DOHH2 (cell line): Measurements from ENCODE around the gene KIAA1549.

Source experiments
- H3F3A ChIP-seq: fragments of 200-600 bp; sonication (generic), shearing (Covaris generic); 2 replicates; pipeline ENCODE4 v1.6.0; 2016; ENCODE audit warnings: antibody characterized with exemption, mild to moderate bottlenecking; ENCODE audit not compliant: control insufficient read depth, insufficient read depth
- H3K27ac ChIP-seq: fragments of 200-600 bp; sonication (generic); 2 replicates; pipeline ENCODE4 v1.5.1; 2014; ENCODE audit warnings: low read depth, mild to moderate bottlenecking, low read length, moderate library complexity
- H3K27me3 ChIP-seq: fragments of 200-600 bp; sonication (generic); 2 replicates; pipeline ENCODE4 v1.6.1; 2014; ENCODE audit warnings: mild to moderate bottlenecking, low read length, mixed read lengths; ENCODE audit not compliant: control insufficient read depth
- H3K36me3 ChIP-seq: fragments of 200-600 bp; sonication (generic); 2 replicates; pipeline ENCODE4 v1.6.1; 2014; ENCODE audit warnings: mild to moderate bottlenecking, low read length, moderate library complexity, mixed read lengths; ENCODE audit not compliant: control insufficient read depth
- H3K4me1 ChIP-seq: fragments of 200-600 bp; sonication (generic); 2 replicates; pipeline ENCODE4 v1.6.1; 2014; ENCODE audit warnings: mild to moderate bottlenecking, low read length, mixed read lengths; ENCODE audit not compliant: control insufficient read depth
- H3K4me2 ChIP-seq: fragments of 200-600 bp; sonication (generic); 2 replicates; pipeline ENCODE4 v1.6.0; 2014; ENCODE audit warnings: mild to moderate bottlenecking, low read length, moderate library complexity
- H3K4me3 ChIP-seq: fragments of 200-600 bp; sonication (generic); 2 replicates; pipeline ENCODE4 v1.5.1; 2014; ENCODE audit warnings: mild to moderate bottlenecking, low read length, mixed read lengths
- H3K79me2 ChIP-seq: fragments of 200-600 bp; sonication (generic); 2 replicates; pipeline ENCODE4 v1.6.1; 2014; ENCODE audit warnings: mild to moderate bottlenecking, low read length, mixed read lengths; ENCODE audit not compliant: control insufficient read depth
- H3K9me2 ChIP-seq: fragments of 200-600 bp; sonication (generic); replicated peaks from 2 replicates; pipeline ENCODE4 v1.6.1; 2014; ENCODE audit warnings: mild to moderate bottlenecking, low read length, mixed read lengths; ENCODE audit not compliant: control insufficient read depth
- H3K9me3 ChIP-seq: fragments of 200-600 bp; sonication (generic); 2 replicates; pipeline ENCODE4 v1.6.1; 2014; ENCODE audit warnings: antibody characterized with exemption, low read length, mixed read lengths; ENCODE audit not compliant: control insufficient read depth, insufficient read depth
- H4K20me1 ChIP-seq: fragments of 200-600 bp; sonication (generic); 2 replicates; pipeline ENCODE4 v1.6.0; 2014; ENCODE audit warnings: low read depth, mild to moderate bottlenecking, antibody characterized with exemption, low read length, moderate library complexity; ENCODE audit not compliant: control insufficient read depth, insufficient read depth
- EZH2phosphoT487 ChIP-seq: fragments of 200-600 bp; sonication (generic); IDR thresholded peaks from 2 replicates; pipeline ENCODE4 v1.6.1; 2017; ENCODE audit warnings: borderline replicate concordance, mild to moderate bottlenecking, antibody characterized with exemption, low read length, moderate library complexity, mixed read lengths
- TF ChIP-seq, protein P1 (sequence below): fragments of 200-600 bp; sonication (generic); IDR thresholded peaks from one replicate; pipeline ENCODE4 v1.5.1; 2014; ENCODE audit warnings: antibody characterized with exemption, mild to moderate bottlenecking, low read depth, low read length; ENCODE audit not compliant: poor library complexity, severe bottlenecking

Gene KIAA1549

DNA sequence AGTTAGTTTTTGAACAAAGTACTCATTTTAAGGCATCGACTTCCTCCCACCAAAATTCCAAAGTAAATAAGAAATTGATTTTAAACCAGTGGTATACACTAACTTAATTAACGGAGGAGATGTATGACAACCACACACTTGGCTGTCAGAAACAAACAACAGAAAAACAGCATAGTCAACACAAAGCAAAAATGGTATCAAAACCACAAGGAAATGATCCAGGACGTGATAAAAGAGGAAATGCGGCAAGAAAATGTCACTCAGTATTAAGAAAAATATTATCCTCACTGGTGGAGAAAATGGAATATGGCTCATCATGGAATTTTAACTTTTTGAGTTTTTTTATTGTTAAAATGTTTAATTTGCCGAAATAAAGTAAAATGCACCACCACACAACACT, 17.5 kb downstream of the KIAA1549 start:
- TF ChIP-seq EZH2phosphoT487 = no peak
- TF ChIP-seq, protein P1, sequence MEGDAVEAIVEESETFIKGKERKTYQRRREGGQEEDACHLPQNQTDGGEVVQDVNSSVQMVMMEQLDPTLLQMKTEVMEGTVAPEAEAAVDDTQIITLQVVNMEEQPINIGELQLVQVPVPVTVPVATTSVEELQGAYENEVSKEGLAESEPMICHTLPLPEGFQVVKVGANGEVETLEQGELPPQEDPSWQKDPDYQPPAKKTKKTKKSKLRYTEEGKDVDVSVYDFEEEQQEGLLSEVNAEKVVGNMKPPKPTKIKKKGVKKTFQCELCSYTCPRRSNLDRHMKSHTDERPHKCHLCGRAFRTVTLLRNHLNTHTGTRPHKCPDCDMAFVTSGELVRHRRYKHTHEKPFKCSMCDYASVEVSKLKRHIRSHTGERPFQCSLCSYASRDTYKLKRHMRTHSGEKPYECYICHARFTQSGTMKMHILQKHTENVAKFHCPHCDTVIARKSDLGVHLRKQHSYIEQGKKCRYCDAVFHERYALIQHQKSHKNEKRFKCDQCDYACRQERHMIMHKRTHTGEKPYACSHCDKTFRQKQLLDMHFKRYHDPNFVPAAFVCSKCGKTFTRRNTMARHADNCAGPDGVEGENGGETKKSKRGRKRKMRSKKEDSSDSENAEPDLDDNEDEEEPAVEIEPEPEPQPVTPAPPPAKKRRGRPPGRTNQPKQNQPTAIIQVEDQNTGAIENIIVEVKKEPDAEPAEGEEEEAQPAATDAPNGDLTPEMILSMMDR = no peak
- Histone ChIP-seq H3K27me3 (peaks cover 6% of the 10 kb centered on the region; the same call in 1 of the 2 replicates), H3K4me1 (no peaks in the 10 kb centered on the region), H3F3A (no peaks in the 10 kb centered on the region), H3K27ac (no peak overlapping the region), H3K36me3 (no peaks in the 10 kb centered on the region), H3K9me2 (no peaks in the 10 kb centered on the region), H3K9me3 (no peaks in the 10 kb centered on the region), H4K20me1 (no peaks in the 10 kb centered on the region), H3K79me2 (no peaks in the 10 kb centered on the region), H3K4me3 (no peak overlapping the region), H3K4me2 (no peak overlapping the region)

DNA sequence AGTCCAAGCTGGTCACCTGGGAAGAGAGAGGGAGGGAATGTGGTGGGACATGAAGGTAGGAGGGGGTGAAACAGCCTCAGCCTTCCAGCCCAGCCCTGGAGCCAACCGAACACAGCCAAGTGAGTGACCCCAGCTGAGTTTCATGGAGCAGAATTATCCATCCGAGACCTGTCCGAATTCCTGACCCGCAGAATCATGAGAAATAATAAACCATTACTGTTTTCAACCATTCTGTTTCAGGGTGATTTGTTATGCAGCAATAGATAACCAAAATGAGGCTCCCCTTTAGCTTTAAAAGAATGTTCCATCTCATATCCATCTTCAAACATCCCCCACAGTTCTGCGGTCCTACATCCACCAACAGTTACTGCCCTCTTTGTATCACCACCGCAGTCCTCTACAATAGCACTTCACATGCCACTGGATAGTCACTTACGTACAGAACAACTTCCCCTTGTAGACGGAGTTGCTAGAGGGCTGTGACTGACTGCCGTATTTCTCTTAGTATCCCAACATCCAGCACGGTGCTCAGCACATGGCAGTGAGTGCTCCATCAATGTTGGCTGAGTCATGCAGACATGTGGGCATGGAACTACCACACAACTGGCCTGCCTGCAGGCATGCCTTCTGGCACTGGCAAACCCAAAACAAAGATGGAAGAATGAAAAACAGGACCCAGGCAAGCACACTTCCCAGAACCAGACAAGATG, 18.5 kb downstream of the KIAA1549 start:
- H3K79me2 ChIP-seq = no peaks in the 10 kb centered on the region
- TF ChIP-seq, protein P1 = no peak
- no peak for TF ChIP-seq EZH2phosphoT487

DNA sequence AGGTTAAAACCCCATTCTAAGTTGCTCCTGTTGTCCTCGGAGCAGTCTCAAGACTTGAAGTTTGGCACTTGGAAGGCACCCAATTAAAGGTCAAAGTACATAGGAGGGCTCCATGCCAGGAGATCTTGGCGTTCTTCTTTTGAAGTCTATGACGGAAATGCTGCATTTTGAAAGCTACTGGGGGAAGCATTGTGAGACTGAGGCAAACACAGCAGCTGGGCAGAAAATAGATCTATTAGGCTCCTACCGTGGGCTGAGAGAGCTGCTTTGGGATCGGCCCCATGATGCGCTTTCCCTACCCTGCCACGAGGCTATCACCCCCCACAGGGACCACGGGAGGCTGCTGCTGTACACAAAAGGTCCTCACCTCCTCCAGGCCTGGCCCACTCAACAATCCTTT, 20.0 kb downstream of the KIAA1549 start:
- H3K4me3 ChIP-seq = no peak overlapping the region
- H3K4me1 ChIP-seq = no peaks in the 10 kb centered on the region
- H3K27me3 ChIP-seq = peaks cover 6% of the 10 kb centered on the region; the same call in 1 of the 2 replicates
- no peaks in the 10 kb centered on the region for H3K36me3 ChIP-seq
- H3K79me2 ChIP-seq = no peaks in the 10 kb centered on the region
- no peaks in the 10 kb centered on the region for H4K20me1 ChIP-seq
- H3K9me2 ChIP-seq = no peaks in the 10 kb centered on the region
- TF ChIP-seq EZH2phosphoT487 = no peak
- TF ChIP-seq, protein P1 = no peak
- no peaks in the 10 kb centered on the region for H3F3A ChIP-seq
- no peak overlapping the region for H3K27ac ChIP-seq
- H3K4me2 ChIP-seq = no peak overlapping the region
- no peaks in the 10 kb centered on the region for H3K9me3 ChIP-seq

More for the DNA sequence above, 18.5 kb downstream of the KIAA1549 start:
- Histone ChIP-seq H3K9me2 (no peaks in the 10 kb centered on the region), H3K27ac (no peak overlapping the region), H3K36me3 (no peaks in the 10 kb centered on the region), H3F3A (no peaks in the 10 kb centered on the region), H3K9me3 (no peaks in the 10 kb centered on the region), H3K4me2 (no peak overlapping the region), H3K27me3 (peaks cover 6% of the 10 kb centered on the region; the same call in 1 of the 2 replicates), H4K20me1 (no peaks in the 10 kb centered on the region), H3K4me1 (no peaks in the 10 kb centered on the region), H3K4me3 (no peak overlapping the region)
